Retinal pigment epithelial cell (primary cell): ENCODE data around the gene FAT2.

ENCODE experiments used
- DNase-seq: peaks from one replicate; pipeline ENCODE4 v3.0.0-alpha.2; 2010; ENCODE audit warnings: low read depth
- H3K4me3 ChIP-seq: 2 replicates; pipeline ENCODE4 v1.5.1; 2011; ENCODE audit warnings: mild to moderate bottlenecking, low read length, control low read depth, moderate library complexity
- TF ChIP-seq, protein P1 (sequence below): conservative IDR thresholded peaks from 2 replicates; pipeline ENCODE4 v1.5.1; 2011; ENCODE audit warnings: low read depth, low read length, control low read depth, inconsistent platforms

FAT2 gene

DNA sequence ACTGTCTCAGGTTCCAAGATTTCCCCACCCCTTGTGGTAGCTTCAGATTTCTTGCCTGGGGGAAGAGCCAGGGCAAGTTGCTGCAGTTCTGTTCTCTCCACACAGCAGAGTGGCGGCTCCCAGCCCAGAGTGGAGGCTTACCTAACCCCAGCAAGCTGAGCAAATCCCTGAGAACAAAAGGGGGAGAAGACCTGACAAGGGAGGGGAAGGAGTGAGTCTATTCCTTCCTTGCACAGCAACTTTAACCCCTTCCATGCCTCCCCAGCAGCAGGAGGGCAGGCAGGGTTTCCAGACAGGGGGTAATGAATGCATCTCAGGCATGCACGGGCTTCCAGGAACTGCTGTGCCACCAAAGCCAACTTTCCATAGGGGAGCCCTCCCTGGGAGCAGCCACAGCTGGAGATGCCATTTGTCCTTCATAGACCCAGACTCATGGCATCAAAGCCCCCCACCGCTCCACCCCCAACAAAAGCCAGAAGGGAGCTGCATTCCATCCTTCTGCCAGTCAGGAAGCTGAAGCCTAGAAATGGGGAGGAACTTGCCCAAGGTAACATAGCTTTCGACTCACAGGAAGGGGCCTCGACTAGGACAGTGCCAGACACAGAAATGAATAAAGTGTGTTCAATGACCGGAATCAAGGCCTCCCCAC is 28.8 kb upstream of the FAT2 start:
- no peak for DNase-seq

DNA sequence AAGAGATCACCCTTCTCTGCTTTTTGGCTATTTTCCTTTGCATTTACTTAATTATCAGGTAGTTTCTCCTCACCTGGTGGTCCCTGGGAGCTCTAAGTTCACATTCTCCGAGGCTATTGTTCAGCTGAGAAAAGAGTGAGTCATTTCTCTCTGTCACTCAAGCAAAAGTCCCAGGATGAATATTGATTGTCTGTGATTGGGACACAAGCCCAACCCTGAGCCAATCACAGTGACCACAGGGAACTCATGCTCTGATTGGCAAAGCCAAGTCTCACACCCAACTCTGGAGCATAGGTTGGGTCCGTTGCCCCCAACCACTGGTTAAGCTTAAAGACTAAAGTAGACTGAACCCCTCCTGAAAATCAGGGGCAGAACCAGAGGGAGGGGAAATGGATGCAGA is 27.8 kb upstream of the FAT2 start:
- no peak for DNase-seq
- TF ChIP-seq, protein P1, sequence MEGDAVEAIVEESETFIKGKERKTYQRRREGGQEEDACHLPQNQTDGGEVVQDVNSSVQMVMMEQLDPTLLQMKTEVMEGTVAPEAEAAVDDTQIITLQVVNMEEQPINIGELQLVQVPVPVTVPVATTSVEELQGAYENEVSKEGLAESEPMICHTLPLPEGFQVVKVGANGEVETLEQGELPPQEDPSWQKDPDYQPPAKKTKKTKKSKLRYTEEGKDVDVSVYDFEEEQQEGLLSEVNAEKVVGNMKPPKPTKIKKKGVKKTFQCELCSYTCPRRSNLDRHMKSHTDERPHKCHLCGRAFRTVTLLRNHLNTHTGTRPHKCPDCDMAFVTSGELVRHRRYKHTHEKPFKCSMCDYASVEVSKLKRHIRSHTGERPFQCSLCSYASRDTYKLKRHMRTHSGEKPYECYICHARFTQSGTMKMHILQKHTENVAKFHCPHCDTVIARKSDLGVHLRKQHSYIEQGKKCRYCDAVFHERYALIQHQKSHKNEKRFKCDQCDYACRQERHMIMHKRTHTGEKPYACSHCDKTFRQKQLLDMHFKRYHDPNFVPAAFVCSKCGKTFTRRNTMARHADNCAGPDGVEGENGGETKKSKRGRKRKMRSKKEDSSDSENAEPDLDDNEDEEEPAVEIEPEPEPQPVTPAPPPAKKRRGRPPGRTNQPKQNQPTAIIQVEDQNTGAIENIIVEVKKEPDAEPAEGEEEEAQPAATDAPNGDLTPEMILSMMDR = no peak
- no peak overlapping the region for H3K4me3 ChIP-seq

More for the DNA sequence above, 28.8 kb upstream of the FAT2 start:
- H3K4me3 ChIP-seq = no peak overlapping the region
- TF ChIP-seq, protein P1 = no peak

DNA sequence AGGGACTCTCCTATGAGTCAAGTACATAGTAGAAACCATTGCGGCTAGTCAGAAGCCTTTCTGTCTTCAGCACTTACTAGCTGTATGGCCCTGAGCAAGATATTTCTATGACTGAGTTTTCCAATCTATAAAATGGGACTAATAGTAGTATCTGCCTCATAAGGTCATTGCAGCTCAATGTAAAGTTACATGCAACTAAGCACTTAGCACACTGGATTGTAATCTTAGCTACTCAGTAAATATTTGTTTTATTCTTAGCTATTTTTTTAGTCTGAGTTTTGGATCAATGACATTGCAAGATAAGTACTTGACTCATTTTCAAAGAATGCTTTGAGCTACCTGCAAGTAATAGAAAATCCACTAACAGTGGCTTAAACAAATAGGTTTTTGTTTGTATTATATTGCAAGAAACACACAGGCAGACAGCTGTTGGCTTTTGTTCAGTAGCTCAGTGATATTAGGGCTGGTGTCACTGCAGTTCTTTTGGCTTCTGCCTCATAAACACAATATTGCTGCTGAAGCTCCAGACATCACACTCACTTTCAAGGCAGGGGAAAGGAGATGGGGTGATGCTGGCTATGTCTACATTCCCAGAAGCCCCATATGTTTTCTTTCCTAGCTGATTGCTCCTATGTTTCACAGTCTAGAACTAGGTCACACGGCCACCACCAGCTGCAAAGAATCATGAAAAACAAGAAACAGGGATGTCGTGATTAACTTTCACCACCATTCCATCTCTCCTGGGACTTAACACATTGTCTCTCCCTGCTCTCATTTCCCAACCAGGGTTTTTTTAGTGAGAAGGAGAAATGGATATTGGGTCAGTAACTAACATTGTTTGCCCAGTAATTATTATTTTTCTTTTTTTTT is 26.9 kb upstream of the FAT2 start:
- DNase-seq = no peak
- TF ChIP-seq, protein P1 = no peak
- H3K4me3 ChIP-seq = no peak overlapping the region

DNA sequence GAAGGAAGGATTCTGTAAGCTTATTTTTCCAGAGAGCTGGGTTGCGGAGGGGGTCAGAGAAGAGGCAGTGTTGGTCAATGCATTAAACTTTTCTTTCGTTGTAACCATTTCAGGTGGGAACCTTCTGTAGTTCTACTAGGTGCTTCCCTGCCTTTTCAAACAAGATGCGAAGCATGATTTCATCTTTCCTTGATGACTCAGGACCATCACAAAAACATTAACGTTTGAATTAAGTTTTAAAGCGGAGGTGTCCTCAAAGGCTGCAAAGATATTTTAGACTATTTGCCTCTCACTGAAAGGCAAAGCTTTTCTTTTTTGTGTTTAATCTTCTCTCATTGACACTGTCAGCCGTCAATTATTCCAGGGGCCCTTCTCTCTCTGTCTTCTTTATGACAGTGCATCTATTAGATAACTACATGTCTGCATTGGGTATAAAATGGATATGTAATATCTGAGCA is 26.3 kb upstream of the FAT2 start:
- TF ChIP-seq, protein P1 = no peak
- no peak overlapping the region for H3K4me3 ChIP-seq
- DNase-seq = no peak

DNA sequence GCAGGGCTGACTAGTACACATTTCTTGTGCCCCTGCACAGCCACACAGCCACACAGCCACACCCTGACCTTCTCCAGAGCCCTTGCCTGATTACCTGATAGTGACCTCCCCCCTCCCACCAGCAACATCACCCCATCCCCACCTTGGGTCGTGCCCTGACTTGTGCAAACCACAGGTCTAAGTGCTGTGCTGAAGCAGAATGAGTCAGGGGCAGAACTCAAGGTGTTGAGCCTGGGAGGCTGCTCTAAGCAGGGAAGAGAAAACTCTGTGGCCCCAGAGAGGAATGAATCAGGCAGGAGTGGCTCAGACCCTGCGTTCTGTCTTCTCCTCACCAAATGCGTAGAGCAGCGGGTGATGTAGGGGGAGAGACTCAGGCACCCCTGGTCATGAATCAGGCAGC is 24.3 kb upstream of the FAT2 start:
- no peak for DNase-seq
- TF ChIP-seq, protein P1 = no peak
- no peak overlapping the region for H3K4me3 ChIP-seq

DNA sequence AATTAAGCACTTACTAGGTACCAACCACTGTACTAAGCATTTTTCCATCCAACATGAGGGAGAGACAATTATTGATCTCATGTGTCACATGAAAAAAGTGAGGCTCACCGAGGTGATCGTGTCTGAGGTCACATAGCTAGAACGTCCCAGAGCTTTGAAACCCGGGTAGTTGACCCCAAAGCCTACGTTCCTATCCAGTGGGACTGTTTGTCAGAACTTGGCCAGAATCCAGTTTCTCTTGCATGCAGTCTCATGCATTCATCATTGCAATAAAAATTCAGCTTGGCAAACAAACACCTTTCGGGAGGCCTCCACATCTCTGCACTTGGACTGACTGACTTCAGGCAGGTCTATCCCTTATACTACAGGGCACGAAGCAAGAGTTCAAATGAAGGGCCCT is 23.4 kb upstream of the FAT2 start:
- no peak for DNase-seq
- TF ChIP-seq, protein P1 = no peak

More for the DNA sequence above, 23.4 kb upstream of the FAT2 start:
- no peak overlapping the region for H3K4me3 ChIP-seq
